Bronchus fibroblast of lung (primary cell): Measurements from ENCODE around the gene KLF2. TPM values are rescaled to one million over a fixed set of nuclear protein-coding genes. Genes with fewer than 3 reads are reported as not detected.

Experiments
- total RNA-seq: library from RNA; depleted of rRNA; stranded (reverse); fragments of >200 nt; gene quantifications from 2 replicates; pipeline ENCODE4 v1.2.3, GENCODE V29; 2015

The KLF2 gene
- total RNA-seq: 0.74 and 2.7 TPM in 2 replicates

GRCh38 chr19:16324384-16325160 lies at the start of gene KLF2:
KLF2 (plus strand) TSS chr19:16324826; CDS start chr19:16324924, 98 bp downstream.

Other genes starting within 250 kb of the KLF2 start
- gene TPM4, start 248.3 kb upstream of the KLF2 start, total RNA-seq: 972 and 1,151 TPM in 2 replicates
- gene RAB8A, start 212.9 kb upstream of the KLF2 start, total RNA-seq: 66.1 and 67.5 TPM in 2 replicates
- gene HSH2D, start 181.1 kb upstream of the KLF2 start, total RNA-seq: not detected in 2 replicates
- gene CIB3, start 151.3 kb upstream of the KLF2 start, total RNA-seq: not detected in 2 replicates
- gene FAM32A, start 139.4 kb upstream of the KLF2 start, total RNA-seq: 94.7 and 106 TPM in 2 replicates
- 202 and 204 TPM in 2 replicates for gene AP1M1, start 126.9 kb upstream of the KLF2 start, total RNA-seq
- 6.2 and 8.8 TPM in 2 replicates for gene EPS15L1, start 147.1 kb downstream of the KLF2 start, total RNA-seq
- not detected in 2 replicates for gene CALR3, start 171.3 kb downstream of the KLF2 start, total RNA-seq
- gene C19orf44, start 171.6 kb downstream of the KLF2 start, total RNA-seq: 2.4 TPM in 2 replicates
- 5.5 and 6.1 TPM in 2 replicates for gene CHERP, start 217.6 kb downstream of the KLF2 start, total RNA-seq
- gene SLC35E1, start 247.6 kb downstream of the KLF2 start, total RNA-seq: 30.6 and 33.1 TPM in 2 replicates